Measurements from ENCODE around the gene TK2. TPM values are rescaled to one million over a fixed set of nuclear protein-coding genes. Genes with fewer than 3 reads are reported as not detected.

TK2 gene
- total RNA-seq, 1 donor from 2014 or later, result 36.1 TPM

DNA sequence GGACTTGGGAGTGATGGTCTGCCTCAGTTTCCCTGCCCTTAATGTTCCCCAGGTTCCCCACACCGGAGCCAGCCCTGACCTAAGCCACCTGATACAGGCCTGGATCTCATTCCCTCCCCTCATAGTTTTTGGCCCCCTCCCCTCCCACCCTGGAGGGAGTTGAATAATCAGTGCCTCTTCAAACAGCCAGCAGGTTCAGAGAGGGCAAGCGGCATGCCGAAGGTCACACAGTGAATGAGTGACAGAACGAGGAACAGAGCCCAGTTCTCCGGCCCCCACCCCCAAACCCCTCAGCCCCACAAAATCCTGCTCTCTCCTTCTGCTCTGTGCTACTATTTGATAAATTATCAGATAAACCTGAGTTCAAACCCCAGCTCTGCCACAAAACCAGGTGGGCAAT, 91.6 kb downstream of the TK2 start:
- ATAC-seq, result no peak
- Histone ChIP-seq H3K27me3 (peaks cover 28% of the 10 kb centered on the region), H3K9me3 (no peaks in the 10 kb centered on the region), H3K27ac (no peak overlapping the region), H3K4me3 (no peak overlapping the region), H3K4me1 (no peaks in the 10 kb centered on the region), H3K36me3 (no peaks in the 10 kb centered on the region)
- no peak for DNase-seq
- TF ChIP-seq, protein P1, sequence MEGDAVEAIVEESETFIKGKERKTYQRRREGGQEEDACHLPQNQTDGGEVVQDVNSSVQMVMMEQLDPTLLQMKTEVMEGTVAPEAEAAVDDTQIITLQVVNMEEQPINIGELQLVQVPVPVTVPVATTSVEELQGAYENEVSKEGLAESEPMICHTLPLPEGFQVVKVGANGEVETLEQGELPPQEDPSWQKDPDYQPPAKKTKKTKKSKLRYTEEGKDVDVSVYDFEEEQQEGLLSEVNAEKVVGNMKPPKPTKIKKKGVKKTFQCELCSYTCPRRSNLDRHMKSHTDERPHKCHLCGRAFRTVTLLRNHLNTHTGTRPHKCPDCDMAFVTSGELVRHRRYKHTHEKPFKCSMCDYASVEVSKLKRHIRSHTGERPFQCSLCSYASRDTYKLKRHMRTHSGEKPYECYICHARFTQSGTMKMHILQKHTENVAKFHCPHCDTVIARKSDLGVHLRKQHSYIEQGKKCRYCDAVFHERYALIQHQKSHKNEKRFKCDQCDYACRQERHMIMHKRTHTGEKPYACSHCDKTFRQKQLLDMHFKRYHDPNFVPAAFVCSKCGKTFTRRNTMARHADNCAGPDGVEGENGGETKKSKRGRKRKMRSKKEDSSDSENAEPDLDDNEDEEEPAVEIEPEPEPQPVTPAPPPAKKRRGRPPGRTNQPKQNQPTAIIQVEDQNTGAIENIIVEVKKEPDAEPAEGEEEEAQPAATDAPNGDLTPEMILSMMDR (IDR thresholded peaks at IDR 0.05), result no peak
- intact Hi-C loops (cut with DNase I), result no loop called here

Other genes with a start within 250 kb of the TK2 start
- gene CDH5, start 183.4 kb downstream of the TK2 start, total RNA-seq, result 144 TPM
- 0.87 TPM for gene BEAN1, start 122.8 kb downstream of the TK2 start, total RNA-seq
- gene CKLF, start 2.5 kb upstream of the TK2 start, total RNA-seq, result 57.6 TPM
- 8.4 TPM for gene CMTM1, start 16.3 kb upstream of the TK2 start, total RNA-seq
- gene CMTM2, start 29.3 kb upstream of the TK2 start, total RNA-seq, result 3.1 TPM
- 38.1 TPM for gene CMTM3, start 54.6 kb upstream of the TK2 start, total RNA-seq
- 58.0 TPM for gene CMTM4, start 146.6 kb upstream of the TK2 start, total RNA-seq
- gene DYNC1LI2, start 201.5 kb upstream of the TK2 start, total RNA-seq, result 122 TPM